ENCODE data around the gene IGF1. TPM values are rescaled to one million over a fixed set of nuclear protein-coding genes. Genes with fewer than 3 reads are reported as not detected.

Gene IGF1
- total RNA-seq, 2 donors from 2014 or later: 267 to 391 TPM

DNA sequence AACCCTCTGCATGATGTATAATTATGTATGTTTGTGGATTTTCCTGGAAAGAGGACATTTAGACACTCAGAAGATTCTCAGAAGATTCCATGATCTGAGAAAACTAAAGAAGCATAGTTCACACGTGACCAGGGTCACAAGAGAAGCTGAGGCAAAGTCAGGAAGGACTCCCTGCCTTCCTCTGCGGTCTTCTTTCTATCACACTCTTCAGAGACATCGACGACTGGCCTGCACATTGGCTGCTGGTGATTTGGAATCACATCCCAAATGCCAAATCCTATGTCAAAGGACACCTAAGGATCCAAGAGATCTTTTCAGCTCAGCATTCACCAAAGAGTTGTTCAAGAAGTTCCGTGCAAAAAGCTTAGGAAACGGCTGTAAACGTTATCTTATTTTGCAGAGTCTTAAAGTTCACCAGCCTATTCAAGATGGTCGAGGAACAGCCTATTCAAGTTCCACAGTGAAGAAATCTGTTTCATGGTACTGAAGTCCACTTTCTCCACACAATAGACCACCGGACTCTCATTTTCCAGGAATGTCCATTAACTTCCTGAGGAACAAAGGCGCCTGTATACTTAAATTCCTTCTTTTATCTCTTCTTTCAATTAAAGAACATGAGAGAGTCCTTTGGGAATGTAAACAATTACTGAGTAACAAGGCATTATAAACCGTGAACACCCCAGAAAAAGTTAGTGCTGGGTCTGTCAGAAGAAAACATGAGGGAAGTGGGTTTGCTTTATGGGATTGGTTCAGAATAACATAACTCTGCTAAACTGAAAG, 42.1 kb downstream of the IGF1 start:
- intact Hi-C loops (cut with DNase I): no loop called here
- DNase-seq (ENCODE audit: low spot score): no peak

DNA sequence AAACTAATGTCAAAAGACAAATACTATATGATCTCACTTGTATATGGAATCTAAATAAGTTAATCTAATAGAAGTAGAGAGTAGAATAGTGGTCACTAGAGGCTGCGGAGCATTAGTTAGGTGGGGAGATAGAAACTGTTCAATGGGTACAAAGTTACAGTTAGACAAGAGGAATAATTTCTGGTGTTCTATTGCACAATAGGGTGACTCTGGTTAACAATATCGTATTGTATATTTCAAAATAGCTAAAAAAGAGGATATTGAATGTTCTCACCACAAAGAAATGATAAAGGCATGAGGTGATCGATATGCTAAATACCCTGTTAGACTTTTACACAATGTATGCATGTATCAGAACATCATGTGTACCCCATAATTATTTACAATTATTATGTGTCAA, 42.9 kb downstream of the IGF1 start:
- DNase-seq (ENCODE audit: low spot score): no peak
- intact Hi-C loops (cut with DNase I): no loop called here

DNA sequence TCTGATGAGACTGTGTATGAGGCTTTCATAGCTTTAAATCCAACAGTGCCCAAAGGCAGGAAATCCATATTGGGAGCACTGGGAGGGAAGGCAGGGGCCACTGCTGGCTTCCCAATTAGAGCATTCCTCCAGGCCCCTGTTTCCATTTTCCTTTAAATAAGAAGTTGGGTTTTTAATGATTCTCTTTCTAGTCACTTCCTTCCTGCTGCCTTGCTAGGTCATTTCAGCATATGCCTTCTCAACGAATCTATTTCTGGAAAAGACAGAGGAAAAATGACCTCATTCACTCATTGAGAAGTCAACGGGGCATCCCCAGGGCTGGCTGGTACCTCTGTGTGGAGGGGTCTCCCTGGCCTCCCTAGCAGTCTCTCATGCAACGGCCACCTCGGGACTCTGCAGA, 43.5 kb downstream of the IGF1 start:
- intact Hi-C loops (cut with DNase I): no loop called here
- no peak for DNase-seq (ENCODE audit: low spot score)

DNA sequence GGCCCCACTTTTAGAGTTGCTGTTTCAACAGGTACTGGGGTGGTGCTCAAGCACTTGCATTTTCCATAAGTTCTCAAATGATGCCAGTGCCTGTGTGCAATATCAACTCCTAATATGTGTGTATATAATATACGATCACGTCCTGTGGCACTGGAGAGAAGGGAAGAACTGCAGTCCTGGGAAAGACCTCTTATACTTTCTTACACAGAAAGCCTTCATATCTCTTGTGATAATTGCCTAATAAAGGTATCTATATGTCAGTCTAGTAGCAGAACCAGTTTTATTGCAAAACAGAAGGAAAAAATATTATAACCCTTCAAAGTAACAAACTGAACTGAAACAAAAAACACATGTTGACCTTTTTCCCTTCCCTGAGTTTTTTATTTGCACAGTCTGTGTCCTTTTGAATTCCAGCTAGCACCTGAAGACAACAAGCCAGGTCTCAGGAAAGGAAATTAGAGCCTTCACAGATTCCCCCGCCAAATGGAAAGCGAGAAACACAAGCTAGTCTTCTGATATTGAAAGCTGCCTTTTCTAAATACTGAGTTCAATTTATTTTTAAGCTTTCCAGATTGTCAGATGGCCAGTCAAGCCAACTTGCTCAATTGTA, 44.4 kb downstream of the IGF1 start:
- DNase-seq (ENCODE audit: low spot score): no peak
- intact Hi-C loops (cut with DNase I): no loop called here

DNA sequence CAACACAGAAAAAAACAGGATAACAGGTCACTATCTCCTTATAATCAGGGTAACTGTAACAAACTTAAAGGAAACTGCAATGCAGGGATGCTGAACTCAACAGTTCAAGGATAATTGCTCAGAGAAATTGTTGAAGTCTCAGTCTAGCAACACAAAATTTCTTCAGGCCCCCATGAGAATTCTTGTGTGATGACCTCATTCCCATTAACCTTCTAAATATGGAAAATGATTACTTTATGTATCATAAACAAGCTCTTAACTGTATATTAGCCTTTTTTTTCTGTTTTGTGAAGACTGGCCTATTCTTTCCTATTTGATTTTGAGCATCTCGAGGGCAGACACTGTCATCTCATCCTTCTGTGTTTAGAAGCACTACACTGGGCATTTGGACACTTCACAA, 47.1 kb downstream of the IGF1 start:
- no peak for DNase-seq (ENCODE audit: low spot score)
- intact Hi-C loops (cut with DNase I): no loop called here

DNA sequence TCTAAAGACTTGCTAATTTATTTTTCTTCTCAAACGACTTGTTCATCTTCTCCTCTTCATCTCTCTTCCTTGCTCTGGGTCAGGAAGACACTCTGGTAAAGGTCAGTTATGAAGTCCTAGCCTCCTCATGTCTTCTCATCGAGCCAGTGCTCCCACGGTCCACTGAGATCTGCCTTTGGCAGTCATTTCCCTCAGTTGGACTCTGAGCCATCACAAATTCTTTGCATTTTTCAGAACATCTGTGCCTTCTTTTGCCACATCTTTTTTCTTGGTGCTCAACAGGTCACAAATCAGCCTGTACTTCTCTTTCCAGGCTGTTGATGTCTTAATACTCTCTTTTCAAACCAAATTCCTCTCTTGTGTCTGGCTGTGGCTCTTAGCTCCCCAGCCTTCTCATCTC, 49.7 kb downstream of the IGF1 start:
- DNase-seq (ENCODE audit: low spot score): no peak
- intact Hi-C loops (cut with DNase I): no loop called here

DNA sequence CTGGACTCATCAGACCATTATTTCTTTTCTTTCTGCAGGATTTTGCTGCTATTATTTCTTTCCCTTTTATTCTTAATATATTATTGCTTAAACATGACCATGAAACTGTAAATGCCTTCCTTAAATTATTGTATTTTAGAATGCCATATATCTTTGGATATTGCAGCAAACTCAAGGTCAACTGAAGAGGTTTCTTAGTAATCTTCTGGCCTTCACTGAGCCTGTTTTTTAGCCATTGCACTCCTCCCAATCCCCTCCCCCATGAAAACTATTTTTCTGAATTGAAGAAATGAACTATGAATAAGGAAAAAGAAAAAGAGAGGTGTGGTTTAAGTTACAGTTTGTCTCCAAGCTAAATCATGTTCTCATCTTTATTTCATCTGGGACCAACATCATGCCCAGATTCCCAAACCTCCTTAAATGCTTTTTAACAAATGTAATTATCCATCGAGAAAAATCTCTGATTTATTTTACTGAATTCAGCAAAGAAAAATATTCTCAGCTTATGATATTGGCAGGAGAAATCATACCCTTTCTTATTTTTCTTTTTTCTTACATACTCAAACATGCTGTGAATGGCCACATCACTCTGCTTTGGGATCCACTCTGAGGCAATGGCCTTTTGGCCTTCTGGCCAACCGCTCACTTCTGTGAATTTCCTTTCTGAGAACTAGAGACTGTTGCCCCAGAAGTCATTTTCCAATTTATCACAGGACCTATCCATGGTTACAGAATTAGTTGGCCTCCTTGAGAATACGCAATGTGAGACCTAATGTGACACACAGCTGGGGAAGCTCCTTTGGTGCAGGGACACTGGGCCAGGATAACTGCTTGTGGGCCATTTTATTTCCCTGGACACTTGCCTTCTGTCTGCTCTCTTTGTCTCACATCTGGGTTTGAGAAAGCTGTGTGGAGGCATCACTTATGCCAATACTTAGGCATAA, 50.9 kb downstream of the IGF1 start:
- intact Hi-C loops (cut with DNase I): no loop called here
- DNase-seq (ENCODE audit: low spot score): peak; percentile 71

DNA sequence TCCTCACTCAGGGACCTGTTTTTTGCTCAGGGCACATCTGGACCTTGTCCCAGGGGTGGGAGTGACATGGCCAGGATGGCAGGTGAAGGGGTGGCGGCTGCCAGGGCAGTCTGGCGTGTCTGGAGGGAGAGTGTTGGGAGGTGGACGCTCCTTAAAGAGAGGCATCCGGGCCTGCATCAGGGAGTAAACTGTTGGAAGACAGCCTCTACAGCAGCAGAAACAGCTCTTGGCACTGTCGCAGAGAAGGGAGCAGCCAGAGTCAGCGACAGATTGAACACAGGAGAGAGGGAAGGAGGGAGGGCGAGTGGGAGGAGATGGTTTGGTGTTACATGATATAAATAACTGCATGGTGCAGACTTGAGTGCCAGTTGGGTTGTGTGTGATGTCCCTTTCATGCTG, 52.8 kb downstream of the IGF1 start:
- intact Hi-C loops (cut with DNase I): no loop called here
- no peak for DNase-seq (ENCODE audit: low spot score)

DNA sequence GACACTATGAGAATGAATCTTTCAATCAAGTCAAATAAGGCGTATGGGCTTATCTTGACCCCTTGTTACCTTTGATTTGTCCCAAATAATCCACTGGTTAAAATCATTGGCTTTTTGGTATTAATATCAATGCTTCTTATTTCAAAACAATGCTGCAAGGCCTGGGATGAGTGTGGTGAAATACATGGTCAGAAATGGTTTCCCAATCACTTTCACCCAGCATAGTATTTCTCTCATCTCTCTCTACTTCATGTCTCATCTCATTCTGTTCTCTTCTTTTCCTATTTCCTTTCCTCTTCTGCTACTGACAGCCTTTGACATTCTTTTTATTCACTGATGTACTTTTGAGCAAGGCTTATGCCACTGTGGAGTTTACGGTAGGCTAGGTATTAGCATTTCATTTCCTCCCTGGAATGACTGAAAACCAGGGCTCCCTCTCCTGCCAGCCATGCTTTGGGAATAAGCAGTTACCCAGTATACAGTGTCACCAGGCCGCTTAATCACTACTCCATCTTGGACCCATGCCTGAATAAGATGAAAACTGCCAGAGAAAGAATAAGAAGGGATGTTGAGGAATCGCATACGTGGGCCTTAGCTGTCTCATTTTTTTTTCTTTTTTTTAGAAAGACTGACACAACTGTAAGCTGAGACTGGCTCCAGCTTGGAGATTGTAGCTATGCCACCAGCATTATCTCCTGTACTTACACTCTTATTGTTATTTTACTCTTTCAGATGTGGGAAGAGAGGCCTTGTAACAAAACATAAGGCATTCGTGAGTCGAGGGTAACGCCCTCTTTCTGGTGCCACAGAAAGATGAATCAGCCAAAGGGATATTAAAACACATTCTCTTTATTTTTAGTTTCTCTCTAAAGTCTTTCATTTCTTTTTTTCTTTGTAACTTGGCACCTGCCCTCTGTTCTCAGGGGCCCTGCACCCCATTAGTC, 53.5 kb downstream of the IGF1 start:
- intact Hi-C loops (cut with DNase I): no loop called here
- no peak for DNase-seq (ENCODE audit: low spot score)

DNA sequence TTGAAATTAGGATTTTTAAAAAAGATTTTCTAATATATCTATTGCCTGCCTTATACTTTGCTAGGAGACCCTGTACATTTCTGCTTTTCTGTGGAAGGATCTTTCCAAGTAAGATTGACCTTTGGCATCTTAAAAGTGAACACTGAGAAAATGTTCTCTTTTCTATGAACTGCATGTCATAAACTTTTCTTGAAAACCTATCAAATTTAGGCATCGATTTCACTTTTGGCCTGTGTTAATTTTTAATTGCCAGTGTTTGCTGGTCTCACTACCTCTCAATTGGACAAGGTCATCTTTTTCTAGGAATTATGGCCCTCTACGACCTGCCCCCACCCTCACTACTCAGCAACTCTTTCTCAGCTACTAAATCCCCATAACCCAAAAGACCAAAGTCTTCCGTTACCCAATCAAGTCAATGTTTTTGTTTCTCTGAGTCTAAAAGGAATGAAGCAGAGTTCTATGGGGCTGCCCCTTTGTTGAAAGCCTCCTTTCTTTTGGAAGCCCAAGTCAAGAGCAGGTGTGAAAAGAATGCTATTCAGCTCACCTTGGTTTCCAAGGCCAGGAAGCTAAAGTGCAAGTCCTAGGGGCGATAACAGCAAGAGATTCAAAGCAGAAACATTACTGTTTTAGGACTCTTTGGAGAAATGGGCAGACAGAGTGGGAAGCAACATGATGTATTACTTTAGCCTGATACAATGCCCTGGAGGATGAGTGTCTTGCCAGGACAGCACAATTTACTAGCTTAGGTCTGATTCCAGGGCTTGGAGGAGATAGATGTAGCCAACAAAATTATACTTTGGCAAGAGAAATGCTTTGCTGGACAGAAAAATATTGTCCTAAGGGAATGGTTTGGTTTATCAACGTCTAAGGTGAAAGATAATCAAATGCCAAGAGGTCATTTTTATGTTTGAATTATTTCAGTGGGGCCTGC, 55.0 kb downstream of the IGF1 start:
- DNase-seq (ENCODE audit: low spot score): no peak
- intact Hi-C loops (cut with DNase I): no loop called here

DNA sequence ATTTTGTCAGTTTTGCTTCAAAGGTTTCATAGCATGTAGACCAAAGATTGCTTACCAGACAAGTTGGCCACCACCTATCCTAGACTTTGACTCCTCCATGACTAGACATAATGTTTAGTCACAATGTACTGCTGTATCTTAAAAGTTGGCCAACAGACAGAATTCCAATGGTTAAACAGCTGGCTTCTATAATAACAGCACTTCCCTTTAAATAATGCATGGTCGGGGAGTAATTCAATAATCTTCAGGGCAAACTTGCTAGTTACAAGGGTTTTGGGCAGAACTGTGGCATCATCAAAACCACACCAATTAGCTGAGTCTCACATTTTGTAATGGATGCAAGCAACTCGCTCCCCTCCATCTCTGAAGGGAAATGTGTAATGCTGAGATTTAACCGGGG, 56.9 kb downstream of the IGF1 start:
- intact Hi-C loops (cut with DNase I): no loop called here

DNA sequence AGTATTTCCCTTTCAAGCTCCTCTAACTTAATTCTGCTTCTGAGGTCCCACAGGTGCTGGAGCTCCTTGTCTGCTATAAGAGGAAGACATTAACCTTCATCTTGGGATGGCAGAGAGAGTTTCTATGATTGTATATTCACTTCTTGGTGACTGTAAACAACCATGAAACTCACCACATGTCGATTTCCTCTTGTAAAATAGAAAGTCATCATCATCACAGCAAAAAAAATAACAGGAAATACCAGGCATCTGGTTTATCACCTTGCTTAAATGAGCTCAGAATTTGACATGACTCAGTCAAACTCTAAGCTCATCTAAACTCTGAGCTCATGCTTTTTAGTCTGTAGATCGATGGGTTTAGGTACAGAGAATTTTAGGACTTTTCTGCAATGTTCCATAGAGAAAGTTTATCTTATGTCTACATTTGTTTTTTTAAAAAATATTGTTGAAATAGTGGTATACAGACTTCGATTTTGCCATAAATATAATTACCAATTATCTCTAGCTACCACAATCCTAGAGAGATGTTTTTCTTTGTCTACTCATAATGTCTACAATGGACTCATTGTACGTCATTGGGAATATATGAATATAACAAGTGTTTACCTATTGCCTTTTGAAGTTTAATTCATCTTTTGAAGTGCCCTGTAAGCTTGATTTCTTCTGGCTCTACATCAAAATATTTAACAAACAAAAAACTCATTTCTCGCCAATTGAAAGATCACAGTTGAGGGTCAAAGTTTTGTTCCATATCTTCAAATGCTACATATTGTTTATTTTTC, 58.4 kb downstream of the IGF1 start:
- DNase-seq (ENCODE audit: low spot score): no peak
- intact Hi-C loops (cut with DNase I): no loop called here

More for the DNA sequence above, 56.9 kb downstream of the IGF1 start:
- DNase-seq (ENCODE audit: low spot score): no peak

DNA sequence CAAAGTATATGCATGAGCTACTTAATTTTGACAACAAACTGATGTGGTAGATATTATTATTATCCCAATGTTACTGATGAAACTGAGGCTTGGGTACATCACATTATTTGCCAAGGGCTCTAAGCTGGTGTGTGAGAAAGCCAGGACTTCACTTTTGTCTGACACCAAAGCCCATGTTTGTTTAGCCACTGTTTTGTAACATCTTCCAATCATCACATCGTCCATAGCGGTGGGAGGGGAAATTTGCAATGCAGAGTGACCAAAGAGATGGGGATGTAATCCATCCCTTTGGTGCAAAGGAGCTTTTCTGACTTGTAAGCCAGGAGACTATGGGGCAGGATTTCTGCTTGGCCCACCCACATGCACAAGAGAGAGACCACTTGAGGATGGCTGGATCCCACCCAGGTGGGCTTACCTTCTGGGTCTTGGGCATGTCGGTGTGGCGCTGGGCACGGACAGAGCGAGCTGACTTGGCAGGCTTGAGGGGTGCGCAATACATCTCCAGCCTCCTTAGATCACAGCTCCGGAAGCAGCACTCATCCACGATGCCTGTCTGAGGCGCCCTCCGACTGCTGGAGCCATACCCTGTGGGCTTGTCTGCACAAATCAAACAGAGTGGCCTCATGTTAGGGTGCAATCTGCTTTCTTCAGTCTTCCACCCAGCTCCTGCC, 61.1 kb downstream of the IGF1 start:
- no peak for DNase-seq (ENCODE audit: low spot score)
- intact Hi-C loops (cut with DNase I): no loop called here

DNA sequence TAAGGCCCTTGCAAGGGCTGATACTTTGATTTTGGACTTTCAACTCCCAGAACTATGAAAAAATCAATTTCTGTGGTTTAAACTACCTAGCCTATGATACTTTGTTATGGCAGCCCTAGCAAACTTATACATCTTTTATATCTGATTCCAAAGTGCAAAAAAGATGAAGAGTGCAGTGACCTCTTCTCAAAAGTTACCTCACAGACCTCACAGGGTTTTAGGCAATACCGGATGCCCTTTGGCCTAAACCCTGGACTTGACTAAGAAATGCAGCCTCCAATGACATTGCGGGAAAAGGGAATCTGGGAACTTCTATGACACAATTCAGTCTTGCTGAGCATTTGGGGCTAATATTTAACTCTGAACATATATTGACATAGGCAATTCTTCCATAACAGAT, 63.3 kb downstream of the IGF1 start:
- no peak for DNase-seq (ENCODE audit: low spot score)
- intact Hi-C loops (cut with DNase I): no loop called here

DNA sequence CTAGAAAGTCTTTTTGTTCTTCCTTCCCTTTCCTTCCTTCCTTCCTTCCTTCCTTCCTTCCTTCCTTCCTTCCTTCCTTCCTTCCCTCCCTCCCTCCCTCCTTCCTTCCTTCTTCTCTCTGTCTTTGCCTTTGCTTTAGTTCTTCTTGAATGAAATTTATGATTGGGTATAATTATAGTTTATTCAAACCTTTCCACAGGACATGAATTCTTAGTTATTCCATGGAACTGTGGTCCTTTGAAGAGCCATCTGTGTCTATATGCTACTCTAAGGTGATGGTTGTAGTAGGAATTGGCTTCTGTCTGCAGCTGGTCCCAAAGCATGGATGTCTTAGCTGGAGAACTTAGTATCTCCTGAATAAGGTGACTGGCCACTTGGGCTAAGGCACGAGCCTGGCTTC, 64.8 kb downstream of the IGF1 start:
- no peak for DNase-seq (ENCODE audit: low spot score)
- intact Hi-C loops (cut with DNase I): no loop called here

DNA sequence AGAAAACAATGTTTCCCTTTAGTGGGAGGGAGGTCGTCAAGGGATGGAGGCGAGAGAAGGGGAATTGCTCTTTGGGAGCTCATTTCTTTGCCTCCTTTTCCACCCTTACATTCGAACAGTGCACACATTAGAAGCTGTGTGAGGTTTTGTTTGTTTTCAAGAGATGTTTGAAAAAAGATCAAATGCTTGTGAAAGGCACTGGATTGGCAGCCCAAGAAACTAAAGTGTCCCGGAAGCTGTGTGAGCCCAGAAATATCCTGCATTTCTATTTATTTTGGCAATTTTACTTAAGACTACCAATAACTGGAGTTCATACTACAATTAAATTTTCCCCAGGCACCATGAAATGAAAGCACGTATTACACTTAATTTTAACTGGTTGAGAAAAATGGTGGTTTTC, 67.0 kb downstream of the IGF1 start:
- no peak for DNase-seq (ENCODE audit: low spot score)
- intact Hi-C loops (cut with DNase I): no loop called here

DNA sequence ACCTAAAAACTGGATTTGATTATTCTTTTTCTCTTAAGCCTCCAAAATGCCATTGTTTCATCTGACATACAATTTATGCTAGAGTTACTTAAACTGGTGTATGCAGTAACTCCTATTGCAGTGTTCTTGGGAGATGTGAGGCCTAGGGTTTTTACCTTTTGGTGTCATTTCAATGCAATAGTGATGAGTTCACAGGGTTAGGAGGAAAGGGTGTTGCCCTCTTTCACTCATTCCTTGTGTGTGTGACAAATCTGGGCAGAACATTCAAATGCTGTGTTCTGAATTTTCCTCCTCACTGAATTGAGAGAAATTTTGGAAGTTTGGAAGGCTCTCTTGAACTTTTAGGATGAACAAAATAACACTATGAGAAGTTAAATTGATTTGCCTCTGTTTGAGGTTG, 69.9 kb downstream of the IGF1 start:
- intact Hi-C loops (cut with DNase I): no loop called here

More for the DNA sequence above, 69.9 kb downstream of the IGF1 start:
- no peak for DNase-seq (ENCODE audit: low spot score)
